K562 (cell line): Measurements from ENCODE around the gene SOX11. TPM values are rescaled to one million over a fixed set of nuclear protein-coding genes. Genes with fewer than 3 reads are reported as not detected.

ENCODE experiments used
- ATAC-seq: fragments of 200-7000 bp; cut with Tn5 transposase; 3 replicates; pipeline ENCODE4 v1.9.1; 2020; ENCODE audit warnings: moderate library complexity
- BruUV-seq: library from RNA; stranded (reverse); fragments of 400-500 nt; replicated peaks from 2 replicates; lab custom pipeline; 2021; lab: Mats Ljungman, UMichigan
- CTCF ChIA-PET: fragments of 300-600 bp; formaldehyde crosslinking; extraction: SDS; loops from one replicate; lab custom pipeline; 2021; ENCODE audit warnings: low intra/inter-chr PET ratio; lab: Yijun Ruan, JAX
- POLR2A ChIA-PET: fragments of 300-600, 350-650 bp; sonication (Branson Sonifier 250); formaldehyde crosslinking; extraction: SDS; loops from one replicate; lab custom pipeline; 2021; ENCODE audit warnings: antibody characterized with exemption, inconsistent platforms; lab: Yijun Ruan, JAX
- DNase-seq, 4 experiments: peaks; one replicate each; pipeline versions ENCODE4 v3.0.0 to v3.0.0-alpha.2; 2011 to 2018; ENCODE audit warnings: low spot score in 3 of 4, mixed read lengths in 3 of 4; ENCODE audit errors: extremely low read depth in 1 of 4
- FAIRE-seq: peaks from 2 replicates; lab custom pipeline; 2011; peaks lifted over from hg19 to GRCh38; lab: Jason Lieb, UNC
- H2AFZ ChIP-seq: 2 replicates; pipeline ENCODE4 v1.6.0; 2011; ENCODE audit warnings: low read depth, low read length, control low read depth, inconsistent platforms
- H3K27ac ChIP-seq: fragments of 200-600 bp; 3 replicates; pipeline ENCODE4 v1.8.0; 2011; ENCODE audit warnings: low read depth, mild to moderate bottlenecking, control low read depth, inconsistent platforms, low read length, moderate library complexity, mixed read lengths; ENCODE audit errors: extremely low read depth
- H3K27me3 ChIP-seq, 2 experiments: fragments of 300-600 bp in 1 of 2; 2 replicates in 1 of 2; 3 replicates in 1 of 2; pipeline versions ENCODE4 v1.6.0 to v1.8.0; 2011; ENCODE audit warnings: inconsistent platforms in 2 of 2, low read length in 2 of 2, mild to moderate bottlenecking in 1 of 2, mixed read lengths in 1 of 2, moderate library complexity in 1 of 2; ENCODE audit not compliant: control insufficient read depth in 2 of 2, insufficient read depth in 2 of 2
- H3K36me3 ChIP-seq: fragments of 300-600 bp; 3 replicates; pipeline ENCODE4 v1.8.0; 2011; ENCODE audit warnings: mild to moderate bottlenecking, low read length, inconsistent platforms; ENCODE audit not compliant: control insufficient read depth, insufficient read depth
- H3K4me1 ChIP-seq, 2 experiments: fragments of 200-600 bp in 1 of 2; replicated peaks in 1 of 2; 2 replicates in 1 of 2; 3 replicates in 1 of 2; pipeline versions ENCODE4 v1.5.1 to v1.8.0; 2011; ENCODE audit warnings: inconsistent platforms in 2 of 2, low read length in 2 of 2, mild to moderate bottlenecking in 1 of 2, mixed read lengths in 1 of 2, moderate library complexity in 1 of 2; ENCODE audit not compliant: control insufficient read depth in 2 of 2, insufficient read depth in 2 of 2
- H3K4me2 ChIP-seq: 2 replicates; pipeline ENCODE4 v1.6.1; 2011; ENCODE audit warnings: low read length, control low read depth, inconsistent platforms, mixed read lengths; ENCODE audit not compliant: insufficient read depth
- H3K4me3 ChIP-seq: fragments of 200-600 bp; sonication (generic), shearing (Covaris generic); 2 replicates; pipeline ENCODE4 v1.5.1; 2016; ENCODE audit warnings: control low read depth, inconsistent platforms
- H3K79me2 ChIP-seq: fragments of 200-600 bp; 3 replicates; pipeline ENCODE4 v1.8.0; 2011; ENCODE audit warnings: low read length, inconsistent platforms; ENCODE audit not compliant: control insufficient read depth, insufficient read depth
- H3K9ac ChIP-seq, 2 experiments: 2 replicates each; pipeline versions ENCODE4 v1.6.0 to v1.6.1; 2011; ENCODE audit warnings: low read depth in 2 of 2, low read length in 2 of 2, control low read depth in 1 of 2, inconsistent platforms in 1 of 2, mild to moderate bottlenecking in 1 of 2, mixed read lengths in 1 of 2; ENCODE audit not compliant: insufficient read depth in 1 of 2
- H3K9me1 ChIP-seq: one replicate; pipeline ENCODE4 v1.6.0; 2011; ENCODE audit warnings: inconsistent platforms, mild to moderate bottlenecking, low read length, moderate library complexity; ENCODE audit not compliant: control insufficient read depth, insufficient read depth
- H3K9me3 ChIP-seq: replicated peaks from 2 replicates; pipeline ENCODE4 v1.5.1; 2011; ENCODE audit warnings: low read depth, low read length, inconsistent platforms; ENCODE audit not compliant: control insufficient read depth, insufficient read depth
- H4K20me1 ChIP-seq: replicated peaks from 2 replicates; pipeline ENCODE4 v1.6.1; 2011; ENCODE audit warnings: low read length, inconsistent platforms, mixed read lengths; ENCODE audit not compliant: control insufficient read depth, insufficient read depth
- ATF4 ChIP-seq: fragments of 450-650 bp; formaldehyde crosslinking; IDR thresholded peaks from 2 replicates; pipeline ENCODE4 v1.4.0; 2022; ENCODE audit warnings: mild to moderate bottlenecking, moderate library complexity
- NCOR1 ChIP-seq: fragments of 450-650 bp; IDR thresholded peaks from 2 replicates; pipeline ENCODE4 v1.6.1; 2016; ENCODE audit warnings: mild to moderate bottlenecking, moderate library complexity
- STAT5A ChIP-seq: IDR thresholded peaks from 2 replicates; pipeline ENCODE4 v1.6.1; 2012; ENCODE audit warnings: low read length, inconsistent platforms, borderline replicate concordance
- U2AF2 ChIP-seq: fragments of 200-400 bp; formaldehyde crosslinking; optimal IDR thresholded peaks from 2 replicates; pipeline ENCODE3; 2017; ENCODE audit warnings: low read depth, mild to moderate bottlenecking, low read length
- ZMIZ1 ChIP-seq, 2 experiments: fragments of 150-350 bp in 1 of 2; IDR thresholded peaks; 2 replicates each; pipeline ENCODE4 v1.6.1; 2012 to 2016; ENCODE audit warnings: low read depth in 2 of 2, low read length in 2 of 2, mild to moderate bottlenecking in 1 of 2, moderate library complexity in 1 of 2
- ZNF395 ChIP-seq: fragments of 200-800 bp; sonication (Bioruptor generic); IDR thresholded peaks from 2 replicates; pipeline ENCODE4 v1.6.1; 2017; ENCODE audit warnings: missing genetic modification characterization, missing compliant biosample characterization
- ZNF696 ChIP-seq: fragments of 250-450 bp; sonication (Bioruptor Pico); conservative IDR thresholded peaks from 2 replicates; pipeline ENCODE4 v1.4.0; 2020; ENCODE audit warnings: mild to moderate bottlenecking, moderate library complexity
- WGBS: fragments of 100-300 bp; shearing (Covaris generic); methylation state at CpG from one replicate; pipeline ENCODE4 v1.1.6; 2016; ENCODE audit warnings: low coverage, mixed read lengths; ENCODE audit not compliant: insufficient coverage; ENCODE audit errors: missing lambda C conversion rate; 5-methylcytosine and 5-hydroxymethylcytosine counted together
- in situ Hi-C: fragments of 300-500 bp; cut with MboI; formaldehyde crosslinking; loops from 4 replicates; pipeline ENCODE4 v1.15.0; 2018; ENCODE audit warnings: inconsistent platforms, mixed read lengths
- intact Hi-C: fragments of 100-400 bp; cut with micrococcal nuclease; formaldehyde crosslinking; loops from 2 replicates; pipeline ENCODE4 v1.14.2; 2022
- polyA plus RNA-seq, 8 experiments: library from polyadenylated mRNA; depleted of rRNA in 4 of 8; stranded (reverse) in 5 of 8; unstranded in 3 of 8; fragments of >200 nt; fragmentation: Nextera tagmentation in 2 of 8; fragmentation: Illumina TruSeq in 1 of 8; extraction: Ambion mirVana in 2 of 8; extraction: Trizol in 1 of 8; gene quantifications; 2 replicates each; pipeline versions ENCODE4 v1.2.1 to v1.2.3, GENCODE V29; 2011 to 2014; ENCODE audit warnings: inconsistent platforms in 1 of 8, missing spikeins in 1 of 8
- total RNA-seq, 7 experiments: library from RNA; depleted of rRNA in 6 of 7; stranded (reverse); fragments of >200 nt in 6 of 7; fragmentation: Illumina TruSeq in 2 of 7; extraction: Trizol in 2 of 7; gene quantifications; 2 replicates each; pipeline versions ENCODE4 v1.2.1 to v1.2.3, GENCODE V29; 2011 to 2021; ENCODE audit warnings: low replicate concordance in 1 of 7

SOX11 gene
- total and polyA plus RNA-seq, 9 of the 15 experiments (the other 6 are each of a cell fraction or from before 2014, with no cell fraction given) = 0.02 TPM; not detected in 8

- no peak for DNase-seq
- TF ChIP-seq ATF4 (CRISPR knock-in tag) = no peak
- TF ChIP-seq NCOR1 = no peak
- no peak for TF ChIP-seq ZNF395 (CRISPR knock-in tag)
- TF ChIP-seq U2AF2 = no peak
- TF ChIP-seq ZNF696 = no peak
- TF ChIP-seq STAT5A = no peak
- TF ChIP-seq ZMIZ1 (IDR thresholded peaks at IDR 0.05; ENCODE audit: low read depth in 2 of 2, low read length in 2 of 2) = no peak
- ATAC-seq = no peak
- no peaks in the 10 kb centered on the region for H3K4me1 ChIP-seq
- ChIA-PET CTCF (no interaction called here), POLR2A (no interaction called here)
- H3K4me3 ChIP-seq = no peak overlapping the region
- in situ Hi-C loops = no loop called here
- WGBS = 5% methylated on average over 2 of the region's 2 CpGs
- H3K27me3 ChIP-seq = no peaks in the 10 kb centered on the region
- no peak overlapping the region for H3K4me2 ChIP-seq
- FAIRE-seq = no peak
- no peak overlapping the region for H3K27ac ChIP-seq
- no peaks in the 10 kb centered on the region for H3K9me1 ChIP-seq
- intact Hi-C loops = no loop called here
- H3K36me3 ChIP-seq = no peaks in the 10 kb centered on the region
- H3K79me2 ChIP-seq = no peaks in the 10 kb centered on the region
- H3K9ac ChIP-seq = no peak overlapping the region
- H3K9me3 ChIP-seq = no peaks in the 10 kb centered on the region
- H4K20me1 ChIP-seq = no peaks in the 10 kb centered on the region
- no peak overlapping the region for H2AFZ ChIP-seq
- no TSS peak for BruUV-seq
Measured at GRCh38 chr2:5713101-5713500, 20.9 kb downstream of the SOX11 start.
